Embryonic facial prominence (tissue), 1 donor: ENCODE measurements around the gene GABPA.
A peak's percentile ranks its signal among the peaks of the same experiment; 100 is the strongest.
"Not testable (repeated sequence)": the region's sequence is repeated elsewhere in the genome, so short reads cannot be mapped to it uniquely, and the experiment has no call there.

Source experiments
- DNase-seq: peaks from one replicate; pipeline ENCODE4 v3.0.0-alpha.2; 2016; ENCODE audit errors: extremely low spot score

The GABPA gene

DNA sequence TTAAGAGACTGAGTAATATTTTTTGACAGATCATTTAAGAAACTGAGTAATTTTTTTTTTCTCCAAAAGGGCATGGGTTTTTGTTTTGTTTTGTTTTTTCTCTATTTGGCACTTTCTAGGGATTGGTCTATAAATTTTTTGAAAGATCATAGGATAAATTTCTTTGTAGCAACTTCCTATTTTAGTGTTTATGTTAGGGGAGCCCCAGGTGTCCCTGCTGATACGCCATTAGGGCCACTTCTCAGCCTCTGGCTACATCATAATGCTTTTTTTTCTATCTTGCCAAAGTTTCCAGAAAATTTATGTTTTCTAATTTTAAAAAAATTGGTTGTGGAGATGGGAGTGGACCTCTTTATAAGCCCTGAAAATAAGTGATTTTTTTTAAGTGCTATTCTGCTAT lies 2.6 kb downstream of the GABPA start:
- DNase-seq = no peak

- no peak for DNase-seq
Observed at GRCh38 chr21:25742900-25743299, 8.1 kb downstream of the GABPA start.

DNA sequence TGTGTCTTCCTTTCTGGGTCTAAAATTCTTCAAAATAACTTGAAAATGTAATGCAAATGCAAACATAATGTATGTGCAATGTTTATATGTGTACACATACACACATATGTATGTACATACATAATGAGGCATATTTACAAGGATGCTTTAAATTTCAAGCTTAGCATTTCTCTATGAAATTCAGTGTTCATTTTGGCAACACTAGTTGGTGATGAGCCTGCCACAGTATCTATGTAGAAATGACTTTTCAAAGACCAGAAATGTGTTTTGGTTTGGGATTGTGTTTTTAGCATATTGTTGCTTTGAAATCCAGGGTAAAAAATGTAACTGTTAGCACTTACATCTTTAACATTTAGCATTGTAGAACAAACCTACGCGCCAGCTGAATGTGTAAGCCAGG lies 10.1 kb downstream of the GABPA start:
- no peak for DNase-seq

DNA sequence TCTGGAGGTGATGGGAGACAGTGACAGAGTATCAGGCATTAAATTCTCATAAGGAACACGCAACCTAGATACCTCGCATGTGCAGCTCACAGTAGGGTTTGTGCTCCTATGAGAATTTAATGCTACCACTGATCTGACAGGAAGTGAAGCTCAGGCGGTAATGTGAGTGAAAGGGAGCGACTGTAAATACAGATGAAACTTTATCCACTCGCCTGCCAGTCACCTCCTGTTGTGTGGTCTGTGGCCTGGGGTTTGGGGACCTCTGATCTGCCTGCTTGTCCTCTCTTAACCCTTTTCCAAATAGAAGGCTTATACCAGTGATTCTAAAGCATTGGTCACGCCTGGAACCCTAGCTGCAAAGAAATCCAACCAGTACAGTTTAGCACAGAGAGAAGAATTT lies 15.3 kb downstream of the GABPA start:
- DNase-seq = no peak

GRCh38 chr21:25752416-25752815 lies 17.6 kb downstream of the GABPA start:
- no peak for DNase-seq

GRCh38 chr21:25756190-25756932 lies 21.6 kb downstream of the GABPA start:
- DNase-seq = no peak

- no peak for DNase-seq
Observed at GRCh38 chr21:25757531-25757930, 22.8 kb downstream of the GABPA start.

- no peak for DNase-seq
Observed at GRCh38 chr21:25759573-25759972, 24.8 kb downstream of the GABPA start.

- DNase-seq = no peak
Observed at GRCh38 chr21:25760061-25760460, 25.3 kb downstream of the GABPA start.

GRCh38 chr21:25760677-25761076 lies 25.9 kb downstream of the GABPA start:
- DNase-seq = no peak

GRCh38 chr21:25764065-25764464 lies 29.3 kb downstream of the GABPA start:
- DNase-seq = no peak

DNA sequence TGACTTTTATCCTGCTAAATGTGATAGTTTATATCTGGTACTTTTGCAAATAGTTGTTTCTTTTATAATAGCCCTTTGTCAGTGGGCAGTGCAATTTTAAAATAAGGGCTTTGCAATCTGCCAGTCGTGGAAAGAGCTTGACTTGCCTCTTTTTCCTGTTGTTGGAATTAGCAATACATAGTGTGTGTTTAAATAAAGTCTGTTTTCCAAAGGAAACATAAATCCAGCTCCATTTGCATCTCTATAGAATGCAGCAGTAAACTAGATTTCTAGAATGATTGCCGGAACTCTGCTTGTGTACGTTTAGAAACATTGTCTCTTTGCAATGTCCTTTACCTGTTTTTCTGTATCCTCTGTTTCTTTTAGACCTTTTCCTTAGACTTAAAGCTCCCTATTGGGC lies 33.1 kb downstream of the GABPA start:
- no peak for DNase-seq

DNA sequence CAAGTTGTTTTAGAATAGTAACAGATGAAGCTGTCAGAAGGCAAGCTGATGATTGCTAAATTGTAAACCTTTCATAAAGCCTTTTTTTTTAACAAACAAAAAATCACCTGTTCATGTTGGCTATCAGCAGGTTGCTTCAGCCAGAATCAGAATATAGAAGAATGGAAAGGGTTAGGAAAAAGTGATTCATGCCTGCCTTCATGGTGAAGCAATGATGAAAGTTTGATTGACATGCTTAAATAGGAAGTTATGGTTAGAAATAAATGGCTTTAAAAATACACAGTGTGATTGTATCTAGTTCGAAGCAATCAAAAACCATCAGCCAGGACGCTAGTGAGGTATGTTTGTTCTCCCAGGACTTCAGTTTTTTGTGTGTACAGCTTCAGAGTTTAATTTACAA lies 37.9 kb downstream of the GABPA start:
- no peak for DNase-seq

GRCh38 chr21:25776440-25776839 lies 41.7 kb downstream of the GABPA start:
- DNase-seq = no peak

GRCh38 chr21:25778126-25778875 lies 43.5 kb downstream of the GABPA start:
- DNase-seq = not testable (repeated sequence)

- DNase-seq = no peak
Observed at GRCh38 chr21:25788677-25789076, 53.9 kb downstream of the GABPA start.

GRCh38 chr21:25790122-25790877 lies 55.5 kb downstream of the GABPA start:
- DNase-seq = peak; percentile 53

DNA sequence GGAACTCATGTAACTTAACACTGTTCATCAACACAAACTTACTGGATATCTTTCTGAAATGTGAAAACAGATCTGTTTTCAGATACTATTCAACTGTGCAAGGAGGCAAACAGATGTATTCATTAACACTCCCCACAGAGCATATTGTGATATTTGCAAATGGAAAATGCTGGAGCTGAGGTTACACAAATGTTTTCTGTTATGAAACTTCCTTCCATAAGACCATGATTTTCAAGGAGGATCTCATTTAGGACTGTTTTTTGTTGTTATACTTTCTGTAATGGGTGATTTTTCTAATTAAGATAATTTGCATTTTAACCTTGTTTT lies 56.1 kb downstream of the GABPA start:
- no peak for DNase-seq

DNA sequence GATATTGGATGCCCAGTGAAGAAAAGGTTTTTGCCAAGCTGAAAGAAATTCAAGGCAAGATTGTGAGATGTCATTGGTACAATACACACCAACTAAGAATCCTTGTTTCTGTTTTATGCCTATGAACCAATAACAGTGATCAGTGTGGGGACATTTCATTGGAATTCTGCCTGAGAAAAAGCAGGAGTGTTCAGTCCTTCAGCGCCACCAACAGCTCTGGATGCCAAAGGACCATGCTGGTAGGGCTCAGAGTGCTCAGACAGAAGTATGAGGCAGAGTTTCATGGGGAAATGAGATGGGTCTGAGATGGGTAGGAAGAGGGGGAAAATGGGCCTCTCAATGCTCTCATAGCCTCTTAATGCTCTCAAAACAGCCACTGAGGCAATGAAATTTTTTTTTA lies 56.5 kb downstream of the GABPA start:
- DNase-seq = no peak

DNA sequence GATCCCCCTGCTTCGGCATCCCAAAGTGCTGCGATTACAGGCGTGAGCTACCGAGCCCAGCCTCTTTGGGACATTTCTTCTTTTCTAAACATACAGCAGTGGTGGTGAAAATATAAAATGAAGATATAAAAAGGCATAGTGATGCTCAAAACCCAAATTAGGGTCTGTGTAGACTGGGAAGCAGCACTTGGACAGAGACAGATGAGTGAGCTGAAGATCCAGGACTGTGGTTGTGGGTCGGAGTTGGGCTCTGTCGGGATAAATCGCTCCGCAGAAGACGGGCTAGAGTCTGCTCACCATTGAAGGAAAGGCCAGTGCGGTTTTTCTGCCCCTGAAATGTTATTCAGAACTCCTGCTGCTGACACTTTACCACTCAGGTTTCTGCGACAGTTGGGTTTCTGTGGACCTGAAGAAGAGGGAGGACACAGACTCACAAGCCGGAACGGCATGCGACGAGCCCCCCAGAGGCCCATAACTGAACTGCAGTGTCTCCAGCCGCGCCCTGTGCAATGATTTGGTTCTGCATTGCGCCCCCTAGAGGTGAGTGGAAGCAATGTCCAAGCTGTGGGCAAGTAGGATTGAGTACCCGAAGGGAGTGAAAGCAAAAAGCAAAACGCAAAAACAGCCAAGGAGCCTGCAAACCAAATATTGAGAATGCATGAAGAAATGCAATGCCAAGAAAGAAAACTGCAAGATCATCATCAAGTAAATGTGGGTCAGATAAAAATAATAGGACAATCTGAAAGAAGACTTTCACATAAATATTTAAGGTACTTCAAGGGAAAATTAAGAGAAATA lies 66.6 kb downstream of the GABPA start:
- DNase-seq = no peak

- no peak for DNase-seq
Observed at GRCh38 chr21:25806060-25806459, 71.3 kb downstream of the GABPA start.

DNA sequence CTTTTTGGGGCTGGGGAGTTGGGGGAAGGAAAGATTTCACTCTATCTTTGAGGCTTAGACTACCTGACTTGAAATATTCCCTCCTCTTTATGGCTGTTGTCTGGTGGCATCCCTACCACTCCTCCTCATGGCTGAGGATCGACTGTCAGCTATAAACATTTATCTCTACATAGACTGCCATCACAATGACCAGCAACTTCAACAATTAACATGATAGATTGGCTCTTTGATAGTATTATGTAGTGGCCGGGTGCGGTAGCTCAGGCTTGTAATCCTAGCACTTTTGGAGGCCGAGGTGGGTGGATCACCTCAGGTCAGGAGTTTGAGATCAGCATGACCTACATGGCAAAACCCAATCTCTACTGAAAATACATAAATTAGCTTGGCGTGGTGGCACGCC lies 72.4 kb downstream of the GABPA start:
- DNase-seq = no peak
